ENCODE results near the gene METRN. TPM values are rescaled to one million over a fixed set of nuclear protein-coding genes. Genes with fewer than 3 reads are reported as not detected.

METRN gene
- total RNA-seq, 1 donor = 33.3 TPM

- Histone ChIP-seq H3K27me3 (ENCODE audit: insufficient read depth, low read length) (no peaks in the 10 kb centered on the region), H3K4me2 (ENCODE audit: insufficient read depth, low read length) (no peak overlapping the region), H3K4me1 (ENCODE audit: insufficient read depth, low read length) (peaks cover 8% of the 10 kb centered on the region), H2AFZ (ENCODE audit: low read length) (no peak overlapping the region), H3K79me2 (ENCODE audit: insufficient read depth, low read length) (peaks cover 5% of the 10 kb centered on the region), H3K4me3 (ENCODE audit: insufficient read depth, low read length) (no peak overlapping the region), H4K20me1 (ENCODE audit: insufficient read depth, low read length) (peaks cover 8% of the 10 kb centered on the region), H3K36me3 (ENCODE audit: insufficient read depth, low read length) (peaks cover 26% of the 10 kb centered on the region), H3K9me3 (ENCODE audit: low read depth, low read length) (no peaks in the 10 kb centered on the region), H3K27ac (ENCODE audit: low read depth, low read length) (no peak overlapping the region)
- no peak for DNase-seq (ENCODE audit: insufficient read length, low spot score, missing footprints)
- TF ChIP-seq CTCF (IDR thresholded peaks at IDR 0.05; ENCODE audit: extremely low read depth, low read depth, low read length) = no peak
Observed at GRCh38 chr16:734981-735881, 20.3 kb downstream of the METRN start.

GRCh38 chr16:735982-736453 lies 21.1 kb downstream of the METRN start:
- no peak overlapping the region for H2AFZ ChIP-seq (ENCODE audit: low read length)
- H3K79me2 ChIP-seq (ENCODE audit: insufficient read depth, low read length) = peaks cover 8% of the 10 kb centered on the region
- H3K36me3 ChIP-seq (ENCODE audit: insufficient read depth, low read length) = peaks cover 26% of the 10 kb centered on the region
- H3K4me3 ChIP-seq (ENCODE audit: insufficient read depth, low read length) = no peak overlapping the region
- H3K9me3 ChIP-seq (ENCODE audit: low read depth, low read length) = no peaks in the 10 kb centered on the region
- TF ChIP-seq CTCF (IDR thresholded peaks at IDR 0.05; ENCODE audit: extremely low read depth, low read depth, low read length) = no peak
- no peak overlapping the region for H3K4me2 ChIP-seq (ENCODE audit: insufficient read depth, low read length)
- H3K27ac ChIP-seq (ENCODE audit: low read depth, low read length) = no peak overlapping the region
- peaks cover 8% of the 10 kb centered on the region for H4K20me1 ChIP-seq (ENCODE audit: insufficient read depth, low read length)
- peaks cover 9% of the 10 kb centered on the region for H3K4me1 ChIP-seq (ENCODE audit: insufficient read depth, low read length)
- no peaks in the 10 kb centered on the region for H3K27me3 ChIP-seq (ENCODE audit: insufficient read depth, low read length)
- DNase-seq (ENCODE audit: insufficient read length, low spot score, missing footprints) = no peak

- Histone ChIP-seq H3K4me3 (ENCODE audit: insufficient read depth, low read length) (no peak overlapping the region), H3K27me3 (ENCODE audit: insufficient read depth, low read length) (no peaks in the 10 kb centered on the region), H2AFZ (ENCODE audit: low read length) (no peak overlapping the region), H3K36me3 (ENCODE audit: insufficient read depth, low read length) (peaks cover 26% of the 10 kb centered on the region), H3K4me2 (ENCODE audit: insufficient read depth, low read length) (no peak overlapping the region), H3K79me2 (ENCODE audit: insufficient read depth, low read length) (peaks cover 8% of the 10 kb centered on the region), H4K20me1 (ENCODE audit: insufficient read depth, low read length) (peaks cover 8% of the 10 kb centered on the region), H3K27ac (ENCODE audit: low read depth, low read length) (no peak overlapping the region), H3K9me3 (ENCODE audit: low read depth, low read length) (no peaks in the 10 kb centered on the region), H3K4me1 (ENCODE audit: insufficient read depth, low read length) (peaks cover 12% of the 10 kb centered on the region)
- no peak for TF ChIP-seq CTCF (IDR thresholded peaks at IDR 0.05; ENCODE audit: extremely low read depth, low read depth, low read length)
- no peak for DNase-seq (ENCODE audit: insufficient read length, low spot score, missing footprints)
Observed at GRCh38 chr16:736936-737481, 22.1 kb downstream of the METRN start.

Measured in osteoblast (primary cell).